AG04449 (cell line): ENCODE measurements around the gene ITGA8.

Source experiments
- CTCF ChIA-PET: fragments of 350-600 bp; formaldehyde crosslinking; extraction: SDS; loops from one replicate; lab custom pipeline; 2021; ENCODE audit warnings: antibody characterized with exemption; lab: Yijun Ruan, JAX
- POLR2A ChIA-PET: fragments of 400-600, 350-600 bp; formaldehyde crosslinking; extraction: SDS; loops from one replicate; lab custom pipeline; 2020; ENCODE audit warnings: antibody characterized with exemption, inconsistent platforms; lab: Yijun Ruan, JAX
- DNase-seq: peaks from one replicate; pipeline ENCODE4 v3.0.0-alpha.2; 2010; ENCODE audit warnings: low read depth, low spot score
- H3K4me3 ChIP-seq: 2 replicates; pipeline ENCODE4 v1.5.1; 2011; ENCODE audit warnings: low read depth, mild to moderate bottlenecking, control low read depth, low read length
- CTCF ChIP-seq: IDR thresholded peaks from one replicate; pipeline ENCODE4 v1.5.1; 2011; ENCODE audit warnings: mild to moderate bottlenecking, moderate library complexity, low read length, control low read depth, inconsistent platforms; ENCODE audit not compliant: insufficient read depth; ENCODE audit errors: missing control alignments

Gene ITGA8

GRCh38 chr10:15620337-15620736 is 99.4 kb downstream of the ITGA8 start:
- TF ChIP-seq CTCF = no peak
- CTCF ChIA-PET = interaction anchor here (1.4 kb wide), 1 partner anchor 35 kb away, joined by 8 read pairs; no protein-coding TSS in a partner anchor

GRCh38 chr10:15609246-15609645 is 110.5 kb downstream of the ITGA8 start:
- DNase-seq = no peak
- POLR2A ChIA-PET = no interaction called here

More at GRCh38 chr10:15620337-15620736, 99.4 kb downstream of the ITGA8 start:
- DNase-seq = no peak
- no peak overlapping the region for H3K4me3 ChIP-seq
- POLR2A ChIA-PET = no interaction called here

GRCh38 chr10:15606377-15606776 is 113.3 kb downstream of the ITGA8 start:
- CTCF ChIA-PET = interaction anchor here (0.9 to 4.7 kb wide), 3 partner anchors 18 to 22 kb away, joined by 3 to 29 read pairs (median 3); no protein-coding TSS in a partner anchor
- no peak overlapping the region for H3K4me3 ChIP-seq
- no peak for TF ChIP-seq CTCF
- POLR2A ChIA-PET = no interaction called here
- no peak for DNase-seq

More at GRCh38 chr10:15609246-15609645, 110.5 kb downstream of the ITGA8 start:
- H3K4me3 ChIP-seq = no peak overlapping the region
- CTCF ChIA-PET = interaction anchor here (1.4 to 4.7 kb wide), 2 partner anchors 24 to 293 kb away, joined by 3 to 29 read pairs; no protein-coding TSS in a partner anchor
- TF ChIP-seq CTCF = no peak

GRCh38 chr10:15605740-15606369 is 113.9 kb downstream of the ITGA8 start:
- H3K4me3 ChIP-seq = no peak overlapping the region
- ChIA-PET POLR2A (no interaction called here), CTCF (interaction anchor here (0.9 to 4.7 kb wide), 2 partner anchors 18 to 21 kb away, joined by 3 to 29 read pairs; no protein-coding TSS in a partner anchor)
- no peak for TF ChIP-seq CTCF
- DNase-seq = no peak

- POLR2A ChIA-PET = no interaction called here
- no peak for TF ChIP-seq CTCF
- CTCF ChIA-PET = interaction anchor here (0.8 to 2.6 kb wide), 2 partner anchors 18 to 21 kb away, joined by 3 to 20 read pairs; no protein-coding TSS in a partner anchor
These were observed 116.2 kb downstream of the ITGA8 start for GRCh38 chr10:15603446-15604011.

GRCh38 chr10:15601819-15602218 is 117.9 kb downstream of the ITGA8 start:
- TF ChIP-seq CTCF = no peak
- CTCF ChIA-PET = no interaction called here
- H3K4me3 ChIP-seq = no peak overlapping the region
- DNase-seq = no peak
- POLR2A ChIA-PET = no interaction called here

More at GRCh38 chr10:15603446-15604011, 116.2 kb downstream of the ITGA8 start:
- no peak overlapping the region for H3K4me3 ChIP-seq
- DNase-seq = no peak
